ENCODE measurements around the gene MSN. TPM values are rescaled to one million over a fixed set of nuclear protein-coding genes. Genes with fewer than 3 reads are reported as not detected.

Gene MSN
- total and polyA plus RNA-seq, 7 donors = 31.4 to 133 (median 75.2) TPM

GRCh38 chrX:65769564-65770292, 102.3 kb downstream of the MSN start:
- TF ChIP-seq, protein P1, sequence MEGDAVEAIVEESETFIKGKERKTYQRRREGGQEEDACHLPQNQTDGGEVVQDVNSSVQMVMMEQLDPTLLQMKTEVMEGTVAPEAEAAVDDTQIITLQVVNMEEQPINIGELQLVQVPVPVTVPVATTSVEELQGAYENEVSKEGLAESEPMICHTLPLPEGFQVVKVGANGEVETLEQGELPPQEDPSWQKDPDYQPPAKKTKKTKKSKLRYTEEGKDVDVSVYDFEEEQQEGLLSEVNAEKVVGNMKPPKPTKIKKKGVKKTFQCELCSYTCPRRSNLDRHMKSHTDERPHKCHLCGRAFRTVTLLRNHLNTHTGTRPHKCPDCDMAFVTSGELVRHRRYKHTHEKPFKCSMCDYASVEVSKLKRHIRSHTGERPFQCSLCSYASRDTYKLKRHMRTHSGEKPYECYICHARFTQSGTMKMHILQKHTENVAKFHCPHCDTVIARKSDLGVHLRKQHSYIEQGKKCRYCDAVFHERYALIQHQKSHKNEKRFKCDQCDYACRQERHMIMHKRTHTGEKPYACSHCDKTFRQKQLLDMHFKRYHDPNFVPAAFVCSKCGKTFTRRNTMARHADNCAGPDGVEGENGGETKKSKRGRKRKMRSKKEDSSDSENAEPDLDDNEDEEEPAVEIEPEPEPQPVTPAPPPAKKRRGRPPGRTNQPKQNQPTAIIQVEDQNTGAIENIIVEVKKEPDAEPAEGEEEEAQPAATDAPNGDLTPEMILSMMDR (IDR thresholded peaks at IDR 0.05) = no peak
- ATAC-seq (no peak), DNase-seq (no peak)
- Histone ChIP-seq H3K27ac (no peak overlapping the region), H3K27me3 (ENCODE audit: insufficient read depth in 3 of 3, low read length in 2 of 3) (peaks cover 0 to 2% (median 0%) of the 10 kb centered on the region in 3 donors), H3K9me3 (no peaks in the 10 kb centered on the region), H3K36me3 (ENCODE audit: insufficient read depth in 1 of 2, low read depth in 1 of 2) (no peaks in the 10 kb centered on the region), H3K4me1 (no peaks in the 10 kb centered on the region), H3K4me3 (no peak overlapping the region)
- WGBS, 3 donors = 73 to 88% (median 85%) methylated on average over 3 of the region's 3 CpGs
- intact Hi-C loops (cut with DNase I) = no loop called here

GRCh38 chrX:65772842-65773241, 105.4 kb downstream of the MSN start:
- Histone ChIP-seq H3K9me3 (no peaks in the 10 kb centered on the region), H3K36me3 (ENCODE audit: insufficient read depth in 1 of 2, low read depth in 1 of 2) (no peaks in the 10 kb centered on the region), H3K27me3 (ENCODE audit: insufficient read depth in 3 of 3, low read length in 2 of 3) (peaks cover 0 to 18% (median 0%) of the 10 kb centered on the region in 3 donors), H3K27ac (no peak overlapping the region), H3K4me3 (no peak overlapping the region), H3K4me1 (no peaks in the 10 kb centered on the region)
- no peak for ATAC-seq
- DNase-seq = no peak
- 64 to 83% (median 76%) methylated on average over 5 of the region's 5 CpGs for WGBS, 3 donors
- intact Hi-C loops (cut with DNase I) = no loop called here
- TF ChIP-seq, protein P1 (IDR thresholded peaks at IDR 0.05) = no peak

- 76 to 87% (median 83%) methylated on average over 2 of the region's 2 CpGs for WGBS, 3 donors
- Histone ChIP-seq H3K9me3 (no peaks in the 10 kb centered on the region), H3K4me3 (no peak overlapping the region), H3K27ac (no peak overlapping the region), H3K36me3 (ENCODE audit: insufficient read depth in 1 of 2, low read depth in 1 of 2) (no peaks in the 10 kb centered on the region), H3K4me1 (no peaks in the 10 kb centered on the region), H3K27me3 (ENCODE audit: insufficient read depth in 3 of 3, low read length in 2 of 3) (peaks cover 0 to 8% (median 0%) of the 10 kb centered on the region in 3 donors)
- DNase-seq (no peak), ATAC-seq (no peak)
- TF ChIP-seq, protein P1 (IDR thresholded peaks at IDR 0.05) = no peak
- intact Hi-C loops (cut with DNase I) = no loop called here
Observed at GRCh38 chrX:65781845-65782244, 114.4 kb downstream of the MSN start.

DNA sequence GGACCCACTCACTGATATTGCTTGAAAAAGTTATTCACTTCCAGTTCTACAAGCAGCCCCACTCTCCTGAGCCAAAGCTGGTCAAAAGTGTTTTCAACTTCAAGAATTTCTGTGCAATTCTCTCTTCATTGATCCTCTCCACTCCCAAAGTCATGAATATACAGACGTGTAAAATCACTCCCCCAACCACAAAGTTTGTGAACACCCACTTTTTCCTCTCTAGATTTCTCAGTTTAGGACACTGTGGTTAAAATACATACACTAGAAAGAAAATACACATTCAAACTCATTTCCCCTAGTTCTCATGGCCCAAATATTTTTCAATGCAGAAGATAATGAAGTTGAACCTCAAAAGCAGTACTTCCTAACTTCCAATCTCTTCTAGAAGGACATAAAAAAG, 116.3 kb downstream of the MSN start:
- intact Hi-C loops (cut with DNase I) = no loop called here
- TF ChIP-seq, protein P1 (IDR thresholded peaks at IDR 0.05) = no peak
- 38 to 79% (median 72%) methylated on average over 1 of the region's 1 CpG for WGBS, 3 donors
- Histone ChIP-seq H3K9me3 (no peaks in the 10 kb centered on the region), H3K4me3 (no peak overlapping the region), H3K36me3 (ENCODE audit: insufficient read depth in 1 of 2, low read depth in 1 of 2) (no peaks in the 10 kb centered on the region), H3K27ac (no peak overlapping the region), H3K27me3 (ENCODE audit: insufficient read depth in 3 of 3, low read length in 2 of 3) (no peaks in the 10 kb centered on the region), H3K4me1 (no peaks in the 10 kb centered on the region)
- DNase-seq (no peak), ATAC-seq (no peak)

Other genes with a start within 250 kb of the MSN start
- 10 to 100 TPM; 13.0 to 15.7 (median 14.8) TPM for gene LAS1L, start 132.9 kb upstream of the MSN start, total RNA-seq
- gene LAS1L, start 132.9 kb upstream of the MSN start, polyA plus RNA-seq = 10 to 100 TPM in 2 of 3 donors, 1 to 10 TPM in 1; 7.9 to 23.5 (median 11.8) TPM